Psoas muscle (tissue), 8 donors: ENCODE data around the gene RTN3. TPM values are rescaled to one million over a fixed set of nuclear protein-coding genes. Genes with fewer than 3 reads are reported as not detected.
A peak's percentile ranks its signal among the peaks of the same experiment; 100 is the strongest.

Source experiments
- ATAC-seq, 4 donors: fragments of 200-7000 bp; cut with Tn5 transposase; one replicate each; pipeline ENCODE4 v1.9.1; 2020; ENCODE audit warnings: moderate library complexity in 3 of 4, mild to moderate bottlenecking in 2 of 4
- DNase-seq, 2 donors: peaks; one replicate each; pipeline ENCODE4 v3.0.0-alpha.2; 2020
- H3K27ac ChIP-seq: fragments of 200-600 bp; one replicate; pipeline ENCODE4 v1.8.0; 2022
- H3K27me3 ChIP-seq, 3 donors: fragments of 200-600 bp in 1 of 3; one replicate each; pipeline versions ENCODE4 v1.6.1 to v1.8.0; 2013 to 2022; ENCODE audit warnings: low read length in 2 of 3, mild to moderate bottlenecking in 2 of 3, moderate library complexity in 1 of 3; ENCODE audit not compliant: insufficient read depth in 3 of 3
- H3K36me3 ChIP-seq, 2 donors: fragments of 200-600 bp in 1 of 2; one replicate each; pipeline versions ENCODE4 v1.6.1 to v1.8.0; 2013 to 2022; ENCODE audit warnings: low read depth in 1 of 2, mild to moderate bottlenecking in 1 of 2, moderate library complexity in 1 of 2; ENCODE audit not compliant: insufficient read depth in 1 of 2
- H3K4me1 ChIP-seq: fragments of 200-600 bp; one replicate; pipeline ENCODE4 v1.8.0; 2022
- H3K4me3 ChIP-seq: fragments of 200-600 bp; one replicate; pipeline ENCODE4 v1.8.0; 2022; ENCODE audit warnings: mild to moderate bottlenecking
- H3K9me3 ChIP-seq: fragments of 200-600 bp; one replicate; pipeline ENCODE4 v1.8.0; 2022
- WGBS, 3 donors: extraction: QIAGEN DNeasy Blood & Tissue Kit; methylation state at CpG; one replicate each; pipeline versions ENCODE4 v1.1.6 to v1.1.7; 2013; 5-methylcytosine and 5-hydroxymethylcytosine counted together
- intact Hi-C, 2 donors: fragments of 100-400 bp; cut with DNase I; formaldehyde crosslinking; loops; one replicate each; pipeline versions ENCODE4 v1.11.0 to v1.14.2; 2022
- polyA plus RNA-seq, 3 donors: library from polyadenylated mRNA; stranded (reverse); fragments of 200-250 nt; gene quantifications; one replicate each; pipeline ENCODE4 v1.2.3, GENCODE V29; 2013
- total RNA-seq, 4 donors: library from RNA; stranded (reverse); fragmentation: NEBNext Ultra II Directional in 2 of 4; extraction: Animal tissue kit (Norgen Biotek cat#: 25700) in 2 of 4; gene quantifications; one replicate each; pipeline versions ENCODE4 v1.2.1 to v1.2.4, GENCODE V29; 2021 to 2023
- TF ChIP-seq, protein P1 (sequence below): fragments of 200-600 bp; IDR thresholded peaks from one replicate; pipeline ENCODE4 v1.8.0; 2022; ENCODE audit warnings: antibody characterized with exemption
- donor health status: healthy with polysubstance abuse.
- donor health status: DM: no; HTN: no; CAD: no; lungs with moderate emphysema.
- donor health status: Bipolar disorder and iron deficiency.
- donor health status: healthy.
- donor health status: DM: yes; HTN: yes; CAD: no.
- donor health status: DM: no; HTN: no; CAD: no.
- donor health status: DM: no; HTN: no; CAD: no.
- donor health status: DM: yes; HTN: yes; CAD: no.

The RTN3 gene
- total and polyA plus RNA-seq, 7 donors, result 35.3 to 162 (median 67.4) TPM

DNA sequence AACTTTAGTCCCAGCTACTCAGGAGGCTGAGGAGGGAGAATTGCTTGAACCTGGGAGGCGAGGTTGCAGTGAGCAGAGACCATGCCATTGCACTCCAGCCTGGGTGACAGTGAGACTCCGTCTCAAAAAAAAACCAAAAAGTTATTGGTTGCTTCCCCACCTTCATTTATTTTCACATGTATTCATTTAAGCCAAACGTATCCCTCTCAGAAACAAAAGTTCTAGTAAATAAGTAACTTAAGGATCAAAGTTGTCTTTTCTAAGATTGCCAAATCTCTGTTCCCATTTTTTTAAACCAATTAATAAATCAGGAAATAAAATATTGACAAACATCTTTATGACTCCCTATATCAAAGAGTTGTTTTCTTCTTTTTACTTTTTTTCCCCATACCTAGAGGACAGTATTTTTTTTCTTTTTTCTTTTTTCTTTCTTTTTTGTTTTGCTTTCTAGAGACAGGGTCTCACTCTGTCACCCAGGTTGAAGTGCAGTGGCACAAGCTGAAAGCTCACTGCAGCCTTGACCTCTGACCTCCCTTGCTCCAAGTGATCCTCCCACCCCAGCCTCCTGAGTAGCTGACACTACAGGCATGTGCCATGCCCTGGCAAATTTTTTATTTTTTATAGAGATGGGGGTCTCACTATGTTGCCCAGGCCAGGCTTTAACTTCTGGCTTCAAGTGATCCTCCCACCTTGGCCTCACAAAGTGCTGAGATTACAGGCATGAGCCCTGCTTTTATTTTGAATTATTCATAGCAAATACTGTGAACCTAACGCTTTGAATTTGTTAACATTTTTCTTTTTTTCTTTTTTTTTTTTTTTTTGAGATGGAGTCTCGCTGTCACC lies 75.8 kb downstream of the RTN3 start:
- intact Hi-C loops, result no loop called here
- 93 to 94% (median 93%) methylated on average over 5 of the region's 5 CpGs for WGBS, 3 donors
- no peak overlapping the region for H3K4me3 ChIP-seq
- no peak overlapping the region for H3K27ac ChIP-seq
- H3K9me3 ChIP-seq, result no peaks in the 10 kb centered on the region
- no peaks in the 10 kb centered on the region for H3K27me3 ChIP-seq
- no peak for ATAC-seq
- TF ChIP-seq, protein P1, sequence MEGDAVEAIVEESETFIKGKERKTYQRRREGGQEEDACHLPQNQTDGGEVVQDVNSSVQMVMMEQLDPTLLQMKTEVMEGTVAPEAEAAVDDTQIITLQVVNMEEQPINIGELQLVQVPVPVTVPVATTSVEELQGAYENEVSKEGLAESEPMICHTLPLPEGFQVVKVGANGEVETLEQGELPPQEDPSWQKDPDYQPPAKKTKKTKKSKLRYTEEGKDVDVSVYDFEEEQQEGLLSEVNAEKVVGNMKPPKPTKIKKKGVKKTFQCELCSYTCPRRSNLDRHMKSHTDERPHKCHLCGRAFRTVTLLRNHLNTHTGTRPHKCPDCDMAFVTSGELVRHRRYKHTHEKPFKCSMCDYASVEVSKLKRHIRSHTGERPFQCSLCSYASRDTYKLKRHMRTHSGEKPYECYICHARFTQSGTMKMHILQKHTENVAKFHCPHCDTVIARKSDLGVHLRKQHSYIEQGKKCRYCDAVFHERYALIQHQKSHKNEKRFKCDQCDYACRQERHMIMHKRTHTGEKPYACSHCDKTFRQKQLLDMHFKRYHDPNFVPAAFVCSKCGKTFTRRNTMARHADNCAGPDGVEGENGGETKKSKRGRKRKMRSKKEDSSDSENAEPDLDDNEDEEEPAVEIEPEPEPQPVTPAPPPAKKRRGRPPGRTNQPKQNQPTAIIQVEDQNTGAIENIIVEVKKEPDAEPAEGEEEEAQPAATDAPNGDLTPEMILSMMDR, result no peak
- H3K4me1 ChIP-seq, result no peaks in the 10 kb centered on the region
- no peak for DNase-seq
- H3K36me3 ChIP-seq, result peaks cover 9 to 82% of the 10 kb centered on the region in 2 donors

DNA sequence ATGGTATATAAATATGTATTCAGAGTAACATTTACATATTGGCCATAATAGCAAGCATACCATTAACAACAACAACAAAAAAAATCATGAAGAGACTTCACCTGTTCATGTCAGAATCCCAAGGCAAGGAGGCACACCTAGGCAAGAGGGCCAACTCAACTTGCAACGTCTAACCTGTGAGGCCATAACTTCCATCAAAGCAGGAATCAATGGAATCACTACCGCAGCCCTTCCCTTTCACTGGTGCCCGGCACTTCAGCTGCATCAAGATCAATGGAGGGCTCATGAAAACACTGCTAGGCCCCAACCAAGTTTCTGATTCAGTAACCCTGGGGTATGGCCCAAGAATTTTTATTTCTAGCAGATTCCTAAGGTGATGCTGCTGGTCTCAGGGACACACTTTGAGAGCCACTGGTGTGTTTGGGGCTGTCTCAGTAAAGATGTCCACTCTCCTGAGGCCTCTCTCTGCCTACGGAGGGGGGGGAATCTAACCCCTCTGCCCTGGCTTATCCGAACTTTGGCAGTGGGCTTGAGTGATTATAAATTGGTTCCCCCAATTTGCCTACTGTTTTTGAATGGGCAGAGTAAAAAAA lies 79.3 kb downstream of the RTN3 start:
- TF ChIP-seq, protein P1, result no peak
- ATAC-seq, result no peak
- H3K4me3 ChIP-seq, result no peak overlapping the region
- H3K36me3 ChIP-seq, result peaks cover 3 to 54% of the 10 kb centered on the region in 2 donors
- WGBS, 3 donors, result 72 to 81% (median 77%) methylated on average over 5 of the region's 5 CpGs
- H3K4me1 ChIP-seq, result no peaks in the 10 kb centered on the region
- intact Hi-C loops, result loop anchor here in 1 of 2 donors (10.0 kb wide), 1 partner anchor 394 kb away; no protein-coding TSS in a partner anchor
- no peaks in the 10 kb centered on the region for H3K9me3 ChIP-seq
- H3K27ac ChIP-seq, result no peak overlapping the region
- no peaks in the 10 kb centered on the region for H3K27me3 ChIP-seq
- no peak for DNase-seq

DNA sequence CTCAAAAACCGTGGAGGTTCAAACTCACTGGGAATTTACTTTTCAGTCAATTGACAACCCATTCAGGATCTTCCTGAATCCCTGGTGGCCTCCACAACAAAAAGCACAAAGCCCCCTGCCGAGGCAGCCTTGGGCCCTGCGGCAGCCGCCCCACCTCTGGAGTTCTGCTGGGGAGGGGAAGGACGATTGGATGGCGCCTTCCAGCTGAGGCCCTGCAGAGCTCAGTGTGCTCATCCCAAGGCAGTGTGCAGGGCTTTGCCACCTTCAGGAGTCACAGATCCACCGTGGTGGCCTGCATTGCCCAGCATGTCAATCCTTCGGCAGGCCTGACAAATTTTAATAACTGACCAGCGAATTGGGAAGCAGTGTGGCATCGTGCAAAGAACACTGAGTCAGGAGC lies 79.9 kb downstream of the RTN3 start:
- DNase-seq (no peak), ATAC-seq (no peak)
- TF ChIP-seq, protein P1, result no peak
- Histone ChIP-seq H3K27me3 (no peaks in the 10 kb centered on the region), H3K36me3 (peaks cover 3 to 49% of the 10 kb centered on the region in 2 donors), H3K4me1 (no peaks in the 10 kb centered on the region), H3K27ac (no peak overlapping the region), H3K9me3 (no peaks in the 10 kb centered on the region), H3K4me3 (no peak overlapping the region)
- 80 to 81% (median 80%) methylated on average over 10 of the region's 10 CpGs for WGBS, 3 donors
- intact Hi-C loops, result loop anchor here in 1 of 2 donors (10.0 kb wide), 1 partner anchor 394 kb away; no protein-coding TSS in a partner anchor

DNA sequence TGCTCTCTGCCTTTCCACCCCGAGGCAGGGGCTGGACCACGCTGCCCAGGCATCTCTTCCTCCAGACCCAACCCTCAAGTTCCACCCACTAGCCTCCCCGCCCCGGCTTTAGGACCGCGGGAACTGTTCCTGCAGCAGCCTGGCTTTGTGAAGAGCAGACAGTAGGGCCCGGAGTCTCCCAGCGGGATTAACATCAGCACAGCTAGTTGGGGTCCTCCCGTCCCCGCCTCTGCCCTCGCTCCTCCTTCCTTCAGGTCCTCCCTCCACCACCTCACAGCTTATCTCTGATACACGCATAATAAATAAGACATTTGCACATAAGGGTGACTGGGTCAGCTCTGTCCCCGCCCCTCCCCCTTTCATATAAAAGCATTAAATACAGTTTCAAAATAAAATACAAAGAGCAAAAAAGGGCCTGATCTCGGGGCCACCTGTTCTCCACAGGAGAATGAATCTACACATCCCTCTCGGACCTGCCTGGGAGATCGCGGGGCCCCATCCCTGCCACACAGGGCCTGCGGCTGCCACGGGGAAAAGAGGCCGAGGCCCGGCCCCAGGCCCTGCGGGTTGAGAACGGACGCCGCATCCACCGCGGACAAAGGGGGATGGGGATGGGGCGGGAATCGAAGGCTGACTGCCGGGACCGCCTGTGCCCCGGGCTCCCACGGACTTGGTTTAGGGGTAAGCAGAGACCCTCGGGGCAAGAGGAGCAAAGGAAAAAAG lies 80.8 kb downstream of the RTN3 start:
- peak in 3 of 4 donors; percentile 3 to 22 (median 6) for ATAC-seq
- intact Hi-C loops, result loop anchor here in 1 of 2 donors (10.0 kb wide), 1 partner anchor 393 kb away; no protein-coding TSS in a partner anchor

More for the DNA sequence above, 80.8 kb downstream of the RTN3 start:
- Histone ChIP-seq H3K36me3 (peaks cover 0 to 40% of the 10 kb centered on the region in 2 donors), H3K27ac (no peak overlapping the region), H3K27me3 (no peaks in the 10 kb centered on the region), H3K9me3 (no peaks in the 10 kb centered on the region), H3K4me3 (peak overlapping the region; percentile 64), H3K4me1 (peaks cover 2% of the 10 kb centered on the region)
- DNase-seq, result peak; percentile 28 to 58
- TF ChIP-seq, protein P1, result no peak
- WGBS, 3 donors, result 44 to 67% (median 50%) methylated on average over 34 of the region's 34 CpGs
